GM19452 (cell line): ENCODE measurements around the gene CDK7.

Experiments
- ATAC-seq: cut with Tn5 transposase; IDR thresholded peaks from one replicate; pipeline ENCODE4 v1.9.1; 2021; ENCODE audit not compliant: unreplicated experiment

The CDK7 gene

DNA sequence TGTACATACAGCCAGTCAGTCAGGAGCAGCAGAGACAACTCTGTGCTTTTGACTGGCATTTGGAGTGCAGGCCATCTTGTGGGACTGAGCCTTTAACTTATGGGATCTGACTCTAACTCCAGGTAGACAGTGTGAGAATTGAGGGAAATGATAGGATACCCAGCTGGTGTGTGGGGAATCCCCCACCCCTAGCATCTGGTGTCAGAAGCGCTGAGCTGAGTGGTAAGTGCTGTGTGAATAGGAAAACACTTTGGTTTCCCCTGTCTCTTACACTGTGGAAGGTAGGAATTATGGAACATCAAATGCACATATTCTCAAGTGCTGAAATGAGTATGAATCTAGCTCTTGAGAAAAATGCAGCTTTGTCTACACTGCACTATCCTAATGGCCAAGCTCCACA lies 54.0 kb downstream of the CDK7 start:
- no peak for ATAC-seq

DNA sequence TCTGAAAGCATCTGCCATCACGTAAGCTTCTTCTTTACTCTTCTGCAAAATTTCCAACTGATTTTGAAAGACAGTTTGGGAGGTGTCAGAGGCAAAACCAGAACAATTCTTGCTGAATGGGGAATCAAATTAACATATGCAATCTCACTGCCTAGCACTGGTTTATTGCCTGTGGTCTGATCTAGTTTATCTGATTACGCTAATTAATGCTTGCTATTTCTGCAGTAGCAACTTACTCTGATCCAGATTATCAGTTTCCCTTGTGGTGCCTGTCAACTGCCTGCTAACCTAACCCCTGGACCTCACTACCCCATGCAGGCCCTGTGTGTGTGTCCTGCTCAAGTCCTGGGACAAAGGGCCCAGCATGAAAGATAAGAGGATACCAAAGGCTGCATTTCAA lies 57.6 kb downstream of the CDK7 start:
- no peak for ATAC-seq

DNA sequence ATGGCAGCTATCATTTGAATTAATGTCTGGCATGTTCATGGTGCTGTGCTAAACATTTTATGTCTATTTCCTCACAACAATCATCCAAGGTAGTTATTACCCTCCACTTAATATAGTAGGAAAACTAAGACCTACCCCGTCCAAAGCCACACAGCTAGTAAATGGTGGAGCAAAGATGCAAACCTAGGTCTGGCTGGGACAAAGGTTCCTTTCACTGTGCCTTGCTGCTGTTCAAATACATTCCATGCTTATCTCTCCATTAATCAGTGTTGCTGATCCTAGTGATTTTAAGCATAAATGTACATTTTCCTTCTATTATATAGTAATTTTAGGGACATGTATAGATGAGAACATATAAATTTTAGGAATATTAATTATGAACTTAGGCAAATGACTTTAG lies 59.2 kb downstream of the CDK7 start:
- ATAC-seq: no peak

DNA sequence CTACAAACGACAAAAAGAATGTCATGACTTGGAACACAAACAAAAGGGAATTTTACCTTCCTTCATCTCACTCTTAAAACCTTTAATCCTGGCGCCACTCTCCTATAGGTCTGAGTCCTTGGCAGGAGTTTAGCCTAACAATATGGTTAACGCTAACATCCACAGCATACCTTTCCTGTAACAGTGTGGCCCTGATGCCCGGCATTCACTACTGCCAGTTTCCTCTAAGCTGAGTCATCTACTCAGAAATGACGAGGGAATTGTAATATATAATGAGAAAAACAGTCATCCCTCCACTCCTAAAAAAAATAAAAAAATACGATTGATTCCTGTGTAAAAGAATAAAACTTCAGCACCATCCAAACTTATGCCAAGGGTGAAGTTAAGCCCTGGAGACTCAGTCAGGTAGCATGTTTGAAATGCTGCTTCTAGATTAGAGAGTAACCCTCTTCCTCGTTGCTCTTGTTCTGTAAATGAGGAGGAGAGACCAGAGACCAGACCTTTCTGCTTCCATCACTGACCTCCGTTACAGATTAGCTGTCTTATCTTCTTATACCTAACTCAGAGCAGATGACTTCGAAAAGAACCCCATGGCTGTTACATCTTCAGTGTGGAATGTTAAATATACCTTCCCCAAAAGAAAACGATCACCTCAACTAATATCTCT lies 60.5 kb downstream of the CDK7 start:
- ATAC-seq: no peak

DNA sequence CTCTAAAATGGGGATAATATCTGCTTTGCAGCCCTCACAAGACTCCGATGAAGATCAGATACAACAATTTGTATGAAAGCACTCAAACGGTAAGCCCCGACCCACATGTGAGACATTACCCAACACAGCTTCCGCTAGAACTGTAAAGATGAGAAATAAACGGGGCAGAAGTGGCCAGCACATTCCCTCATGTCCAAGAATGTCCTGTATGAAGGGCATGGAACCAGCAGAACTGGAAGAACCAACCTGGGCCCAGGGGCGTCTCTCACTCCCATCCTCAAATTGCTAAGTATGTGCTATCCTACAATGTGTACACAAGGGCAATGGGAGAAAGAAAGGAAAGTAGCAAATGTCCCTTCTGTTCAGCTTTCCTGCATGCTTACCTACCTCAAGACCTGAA lies 64.9 kb downstream of the CDK7 start:
- ATAC-seq: no peak

DNA sequence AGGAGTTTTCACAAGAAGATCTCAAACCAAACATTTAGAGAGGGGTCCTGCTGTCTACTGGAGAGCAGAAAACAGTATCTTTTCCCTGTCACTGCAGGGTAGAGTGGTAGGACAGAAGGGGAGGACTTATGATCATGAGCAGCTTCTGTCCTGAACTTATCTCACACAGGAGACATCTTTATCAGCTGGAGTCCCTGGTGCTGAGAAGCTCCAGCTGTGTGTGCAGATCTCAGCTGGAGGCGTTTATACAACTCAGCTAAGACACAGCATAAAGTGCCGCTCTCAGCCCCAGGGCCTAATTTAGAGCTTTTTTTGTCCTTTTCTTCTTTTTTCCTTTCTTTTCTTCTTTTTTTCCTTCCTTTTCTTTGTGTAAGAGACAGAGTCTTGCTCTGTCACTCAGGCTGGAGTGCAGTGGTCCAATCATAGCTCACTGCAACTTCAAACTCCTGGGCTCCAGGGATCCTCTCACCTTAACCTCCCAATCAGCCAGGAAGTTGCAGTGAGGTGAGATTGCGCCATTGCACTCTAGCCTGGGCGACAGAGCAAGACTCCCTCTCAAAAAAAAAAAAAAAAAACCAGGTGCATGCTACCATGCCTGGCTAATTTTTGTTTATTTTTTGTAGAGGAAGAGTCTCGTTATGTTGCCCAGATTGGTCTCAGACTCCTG lies 66.0 kb downstream of the CDK7 start:
- no peak for ATAC-seq

DNA sequence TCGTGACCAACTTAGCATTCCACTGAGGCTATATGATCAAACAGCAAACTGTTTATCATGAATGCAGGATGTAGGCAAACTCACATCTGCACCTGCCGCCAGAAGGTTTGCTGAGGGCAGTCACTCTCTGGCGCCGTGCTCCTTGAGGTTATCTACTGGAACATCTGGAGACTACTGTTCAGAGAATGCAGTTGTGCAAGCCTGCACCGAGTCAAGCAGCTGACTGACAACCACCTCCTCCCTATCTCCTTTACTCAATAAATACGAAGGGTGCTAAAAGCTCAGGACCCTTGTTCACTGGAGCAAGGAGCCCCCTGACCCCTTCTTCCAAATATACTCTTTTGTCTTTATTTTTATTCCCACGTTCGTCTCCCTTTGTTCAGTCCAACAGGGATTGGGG lies 70.8 kb downstream of the CDK7 start:
- no peak for ATAC-seq

DNA sequence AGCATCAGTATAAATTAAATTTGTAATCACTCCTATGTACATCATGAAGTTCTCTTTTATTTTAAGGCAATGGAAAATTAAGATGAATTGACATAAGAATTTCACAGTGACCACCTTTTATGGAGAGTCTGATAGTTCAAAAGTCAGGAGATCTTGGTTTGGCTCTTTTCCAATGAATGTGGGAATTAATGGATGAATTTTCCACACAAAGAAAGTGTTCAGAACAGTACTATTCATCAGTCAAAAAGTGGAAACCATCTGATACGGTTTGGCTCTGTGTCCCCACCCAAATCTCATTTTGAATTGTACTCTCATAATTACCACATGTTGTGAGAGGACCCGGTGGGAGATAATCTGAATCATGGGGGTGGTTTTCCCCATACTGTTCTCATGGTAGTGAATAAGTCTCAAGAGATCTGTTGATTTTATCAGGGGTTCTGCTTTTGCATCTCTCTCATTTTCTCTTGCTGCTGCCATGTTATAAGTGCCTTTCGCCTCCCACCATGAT lies 73.4 kb downstream of the CDK7 start:
- ATAC-seq: no peak

DNA sequence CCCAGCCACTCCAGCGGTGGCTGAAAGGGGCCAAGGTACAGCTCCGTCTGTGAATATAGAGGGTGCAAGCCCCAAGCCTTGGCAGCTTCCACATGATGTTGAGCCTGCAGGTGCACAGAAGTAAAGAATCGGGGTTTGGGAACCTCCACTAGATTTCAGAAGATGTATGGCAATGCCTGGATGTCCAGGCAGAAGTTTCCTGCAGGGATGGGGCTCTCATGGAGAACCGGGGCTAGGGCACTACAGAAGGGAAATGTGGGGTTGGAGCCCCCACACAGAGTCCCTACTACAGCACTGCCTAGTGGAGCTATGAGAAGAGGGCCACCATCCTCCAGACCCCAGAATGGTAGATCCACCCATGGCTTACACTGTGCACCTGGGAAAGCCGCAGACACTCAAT lies 74.7 kb downstream of the CDK7 start:
- no peak for ATAC-seq

DNA sequence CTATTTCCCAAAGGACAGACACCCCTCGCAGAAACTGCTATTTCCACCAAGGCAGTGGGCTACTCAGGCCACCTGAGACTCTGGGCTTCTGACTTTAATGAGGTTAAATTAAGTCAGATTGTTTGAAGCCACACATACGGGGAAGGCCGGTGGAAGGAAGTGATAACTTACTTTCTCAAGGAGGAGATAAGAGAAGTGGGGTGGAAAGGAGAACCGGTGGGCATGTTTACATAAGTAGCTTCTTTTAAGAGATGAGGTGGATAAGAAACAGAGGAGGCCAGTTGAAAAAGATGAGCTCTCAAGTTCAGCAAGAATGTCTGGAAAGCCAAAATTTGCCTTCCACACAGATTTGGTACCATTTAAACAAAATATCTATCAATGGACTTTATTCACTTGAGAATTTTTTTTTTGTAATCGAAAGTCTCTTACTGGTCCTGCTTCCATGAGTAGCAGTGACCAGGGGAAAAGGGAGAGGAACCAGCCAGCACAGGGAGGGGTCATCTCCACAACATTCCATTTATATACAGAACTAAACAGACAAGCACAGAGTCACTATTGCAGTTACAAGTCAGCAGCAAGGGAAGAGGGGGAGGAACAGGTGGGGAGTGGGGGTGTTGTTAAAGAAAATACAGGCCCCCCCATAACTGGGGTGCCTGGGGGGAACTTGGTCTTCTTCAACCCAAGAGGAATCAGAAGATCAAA lies 77.9 kb downstream of the CDK7 start:
- no peak for ATAC-seq

DNA sequence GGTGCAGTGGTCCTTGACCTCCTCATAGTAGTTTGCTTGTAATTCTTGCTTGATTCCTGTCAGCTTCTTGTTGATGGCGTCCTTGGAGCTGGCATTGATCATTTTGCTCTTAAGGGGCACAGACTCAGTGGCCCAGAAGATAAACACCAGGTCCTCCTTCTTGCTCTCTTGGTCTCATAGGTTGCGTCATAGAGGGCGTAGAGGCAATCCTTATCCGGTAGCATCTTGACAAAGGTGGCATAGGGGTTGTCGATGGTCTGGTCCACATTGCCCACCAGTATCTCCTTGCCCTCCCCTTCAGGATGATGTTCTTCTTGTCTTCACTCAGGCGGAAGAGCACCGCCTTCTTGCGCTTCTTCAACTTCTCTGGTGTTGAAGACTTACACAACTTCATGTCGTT lies 78.7 kb downstream of the CDK7 start:
- no peak for ATAC-seq

DNA sequence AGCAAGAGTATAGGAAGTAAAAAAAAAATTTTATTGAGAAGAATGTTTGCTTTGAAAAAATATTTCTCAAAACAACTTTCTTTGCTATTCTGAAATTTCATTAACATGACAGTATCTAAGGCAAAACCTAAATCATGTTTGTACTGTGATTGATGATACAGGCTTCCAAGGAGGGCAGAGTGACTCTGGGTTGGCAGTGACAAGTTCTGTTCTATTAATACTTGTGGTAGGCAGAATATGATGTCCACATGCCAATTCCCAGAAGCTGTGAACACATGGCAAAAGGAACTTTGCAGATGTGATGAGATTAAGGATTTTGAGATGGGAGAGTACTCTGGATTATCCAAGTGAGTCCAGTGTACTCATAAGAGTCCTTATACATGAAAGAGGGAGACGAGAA lies 81.3 kb downstream of the CDK7 start:
- ATAC-seq: no peak

DNA sequence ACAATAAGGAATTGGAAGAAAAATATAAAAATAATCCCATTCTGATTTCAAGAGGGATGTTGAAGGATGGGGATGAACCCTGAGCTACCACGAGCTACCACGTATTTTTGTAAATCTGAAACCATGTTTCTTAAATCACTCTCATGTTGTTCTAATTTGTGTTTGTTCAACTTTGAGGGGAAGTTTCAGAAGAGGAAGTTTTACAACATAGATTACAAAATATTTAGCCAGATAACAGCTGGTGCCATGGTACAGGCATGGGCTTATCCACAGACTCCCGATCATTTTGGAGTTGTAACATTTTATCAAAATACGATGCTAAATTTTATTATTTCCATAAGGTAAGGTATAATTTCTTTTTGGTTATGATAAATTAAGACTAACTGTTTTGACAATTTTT lies 82.7 kb downstream of the CDK7 start:
- ATAC-seq: no peak

DNA sequence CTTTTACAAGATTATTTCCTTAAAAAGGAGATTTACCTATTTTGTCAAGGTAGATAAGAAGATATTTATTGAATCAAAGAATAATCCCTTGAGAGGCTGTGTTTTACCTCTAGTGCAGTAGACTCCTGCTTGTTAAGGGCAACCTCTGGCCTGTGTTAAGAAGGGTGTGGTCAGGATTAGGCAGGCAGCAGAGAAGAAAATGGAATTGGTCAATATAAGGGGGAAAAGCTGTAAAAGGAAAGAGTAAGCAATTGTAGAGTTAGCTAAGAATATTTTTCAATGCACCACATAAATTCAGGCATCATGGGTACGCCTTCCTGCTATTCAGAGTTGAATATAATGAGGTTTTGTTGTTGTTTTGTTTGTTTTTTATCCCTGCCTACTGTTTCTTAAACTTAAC lies 91.7 kb downstream of the CDK7 start:
- ATAC-seq: no peak
